Activated CD4-positive, CD25-positive, alpha-beta regulatory T cell (primary cell): ENCODE data around the gene MORN5.

Source experiments
- DNase-seq, 4 experiments: peaks; one replicate each; lab custom pipeline; 2025; lab: John Stamatoyannopoulos, UW

MORN5 gene

DNA sequence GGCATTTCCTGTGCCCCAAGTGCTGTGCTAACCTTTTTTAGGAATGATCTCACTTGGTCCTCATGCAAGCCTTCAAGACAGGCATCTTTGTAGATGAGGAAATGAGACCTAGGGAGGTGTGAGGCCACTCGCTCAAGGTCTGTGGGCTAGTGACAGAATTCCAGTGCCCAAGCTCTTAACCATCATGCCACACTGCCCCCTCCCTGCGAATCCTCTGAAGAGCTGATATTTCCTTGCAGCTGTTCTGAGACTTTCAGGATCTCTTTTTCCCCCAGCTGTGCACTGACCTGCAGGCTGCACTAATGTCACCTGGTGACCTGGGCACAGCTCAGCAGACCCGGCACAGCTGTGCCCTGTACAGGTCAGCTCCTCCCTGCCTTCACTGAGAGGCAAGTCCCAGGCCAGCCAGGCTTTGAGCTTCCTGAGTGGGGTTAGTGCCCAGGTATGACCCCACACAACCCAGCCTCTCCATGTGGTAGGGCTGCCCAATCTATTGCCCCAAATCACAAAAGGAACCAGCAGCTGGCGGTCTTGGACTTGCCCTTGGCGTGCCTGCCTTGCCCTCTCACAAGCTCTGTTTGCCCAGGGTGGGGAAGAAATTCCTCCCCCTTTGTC, 32.7 kb downstream of the MORN5 start:
- no peak for DNase-seq

GRCh38 chr9:122192914-122193525, 33.3 kb downstream of the MORN5 start:
- DNase-seq, result no peak

GRCh38 chr9:122193651-122194050, 33.9 kb downstream of the MORN5 start:
- DNase-seq, result no peak

GRCh38 chr9:122195875-122196274, 36.2 kb downstream of the MORN5 start:
- no peak for DNase-seq

GRCh38 chr9:122197426-122197825, 37.7 kb downstream of the MORN5 start:
- no peak for DNase-seq

GRCh38 chr9:122197882-122198281, 38.2 kb downstream of the MORN5 start:
- no peak for DNase-seq

- DNase-seq, result no peak
Measured at GRCh38 chr9:122200960-122201595, 41.4 kb downstream of the MORN5 start.

- no peak for DNase-seq
Measured at GRCh38 chr9:122201641-122202040, 41.9 kb downstream of the MORN5 start.

- DNase-seq, result no peak
Measured at GRCh38 chr9:122202111-122202510, 42.4 kb downstream of the MORN5 start.

DNA sequence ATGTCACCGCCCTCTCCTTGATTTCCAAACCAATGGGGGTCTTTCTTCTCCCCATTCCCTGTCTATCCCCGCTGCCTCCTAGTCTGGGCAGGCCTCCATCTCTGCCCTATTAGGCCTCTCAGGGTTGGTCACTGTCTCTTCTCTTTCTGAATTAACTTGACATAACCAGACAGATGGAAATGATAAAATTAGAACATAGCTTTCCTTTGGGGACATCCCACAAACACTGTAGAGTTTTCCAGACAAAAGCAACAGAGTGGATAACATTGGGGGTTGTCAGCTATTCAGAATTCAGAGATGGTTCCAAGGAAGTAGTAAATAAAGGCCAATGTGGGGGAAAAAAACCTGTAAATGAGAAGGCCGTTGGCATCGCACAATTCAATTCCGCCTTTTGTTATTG, 44.3 kb downstream of the MORN5 start:
- no peak for DNase-seq

GRCh38 chr9:122204491-122204890, 44.8 kb downstream of the MORN5 start:
- no peak for DNase-seq

DNA sequence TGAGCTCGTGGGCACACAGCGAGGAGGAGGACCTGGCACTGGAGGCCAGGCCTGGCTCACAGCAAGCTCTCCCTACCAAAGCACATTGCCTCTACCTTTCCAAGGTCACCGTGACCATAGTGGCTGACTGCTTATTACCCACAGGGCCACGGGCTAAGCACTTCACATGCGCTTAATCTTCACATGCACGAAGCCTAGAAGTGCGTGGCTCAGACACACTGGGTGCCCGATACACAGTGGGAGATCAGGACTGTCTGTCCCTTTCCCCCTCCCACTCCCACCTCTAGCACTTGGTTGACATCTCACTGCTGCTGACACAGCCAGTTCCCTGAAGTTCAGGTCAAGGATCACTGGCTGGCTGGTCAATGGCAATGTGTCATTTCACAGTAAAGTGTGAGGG, 45.5 kb downstream of the MORN5 start:
- DNase-seq, result no peak

- no peak for DNase-seq
Measured at GRCh38 chr9:122206118-122207046, 46.7 kb downstream of the MORN5 start.

DNA sequence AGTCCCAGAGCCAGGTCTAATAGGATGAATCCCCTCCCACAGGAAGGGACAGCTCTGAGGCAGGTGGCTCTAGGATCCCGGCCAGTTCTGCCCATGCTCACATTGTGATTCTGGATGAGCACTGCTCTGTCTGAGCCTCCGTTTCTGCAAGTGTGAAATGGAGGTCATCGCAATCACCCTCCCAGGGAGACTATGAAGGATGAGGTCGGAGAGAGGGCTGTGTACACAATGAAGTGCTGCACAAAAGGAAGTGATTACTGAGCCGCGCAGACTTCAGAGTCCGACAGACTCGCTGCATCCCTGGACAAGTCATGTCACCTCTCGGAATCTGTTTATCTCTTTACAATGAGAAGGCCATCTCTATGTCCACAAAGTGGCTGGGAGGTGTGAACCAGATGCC, 47.4 kb downstream of the MORN5 start:
- DNase-seq, result no peak

GRCh38 chr9:122209451-122209850, 49.7 kb downstream of the MORN5 start:
- no peak for DNase-seq

GRCh38 chr9:122212473-122213004, 52.8 kb downstream of the MORN5 start:
- DNase-seq, result no peak

- DNase-seq, result no peak
Measured at GRCh38 chr9:122213102-122213588, 53.4 kb downstream of the MORN5 start.

- peak in 3 of 4 experiments; percentile 9 to 20 (median 15) for DNase-seq
Measured at GRCh38 chr9:122213589-122214413, 54.1 kb downstream of the MORN5 start.

GRCh38 chr9:122214507-122214906, 54.8 kb downstream of the MORN5 start:
- no peak for DNase-seq

DNA sequence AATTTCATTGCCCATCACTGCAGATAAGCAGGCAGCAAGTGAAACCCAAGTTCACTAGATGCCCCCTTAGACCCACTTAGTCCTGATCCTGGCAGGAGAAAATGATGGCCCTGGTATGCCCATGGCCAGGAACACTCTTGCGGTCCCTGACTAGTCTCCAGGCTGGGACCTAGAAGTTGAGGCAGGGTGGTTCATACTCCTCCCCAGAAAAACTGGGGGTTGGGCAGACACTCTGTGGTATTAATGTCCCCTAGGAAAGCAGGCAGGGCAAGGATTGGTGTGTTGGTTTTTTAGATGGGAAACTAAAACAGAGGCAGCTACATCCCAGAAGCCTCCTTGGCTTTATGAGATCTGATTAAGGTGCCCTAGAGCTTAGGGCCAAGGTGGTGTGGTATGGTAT, 56.0 kb downstream of the MORN5 start:
- DNase-seq, result no peak

DNA sequence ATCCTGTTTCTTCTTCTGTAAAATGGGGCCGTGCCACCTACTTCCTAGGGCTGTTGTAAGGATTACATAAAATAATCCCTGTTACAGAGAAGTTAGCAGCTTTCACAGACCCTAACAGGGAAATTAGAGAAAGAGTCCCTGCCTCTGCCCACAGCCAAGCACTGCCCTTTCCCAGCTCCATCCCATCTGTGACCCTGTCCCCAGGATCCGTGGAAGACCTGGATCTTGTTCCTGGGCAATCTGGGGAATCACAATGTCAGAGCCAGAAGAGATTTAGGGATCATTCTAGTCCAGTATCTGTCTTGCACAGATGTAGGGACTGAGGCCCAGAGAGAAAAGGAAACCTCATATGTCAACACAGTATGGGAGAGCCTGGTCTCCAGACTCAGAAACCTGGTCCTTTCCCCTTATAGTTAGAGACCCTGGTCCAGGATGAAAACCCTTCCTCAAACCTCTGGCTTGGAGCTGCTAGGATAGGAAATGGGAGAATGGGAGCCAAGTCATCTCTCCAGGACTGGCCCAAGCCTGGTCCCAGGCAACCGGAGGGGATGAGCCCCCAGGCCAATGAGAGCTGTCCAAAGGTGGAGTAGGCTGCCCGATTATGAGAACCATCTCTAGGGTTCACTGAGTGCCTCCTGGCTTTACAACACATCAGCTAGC, 56.6 kb downstream of the MORN5 start:
- no peak for DNase-seq
